ENCODE results near the gene CSF2RB.

CSF2RB gene

GRCh38 chr22:36963302-36963701 lies 49.9 kb downstream of the CSF2RB start:
- Histone ChIP-seq H3K4me3 (ENCODE audit: control insufficient read depth in 1 of 7, extremely low read depth in 1 of 7, insufficient read depth in 4 of 7, low read depth in 2 of 7, low read length in 6 of 7) (no peak overlapping the region), H3K27ac (ENCODE audit: insufficient read depth in 1 of 2, low read depth in 1 of 2, low read length in 2 of 2, poor library complexity in 1 of 2, severe bottlenecking in 2 of 2) (no peak overlapping the region), H3K36me3 (ENCODE audit: control insufficient read depth in 4 of 4, insufficient read depth in 4 of 4, low read length in 3 of 4) (no peaks in the 10 kb centered on the region), H3K4me1 (ENCODE audit: control extremely low read depth in 1 of 4, control insufficient read depth in 4 of 4, insufficient read depth in 4 of 4, low read length in 3 of 4) (peaks cover 0 to 7% (median 0%) of the 10 kb centered on the region in 4 experiments), H3K9me3 (ENCODE audit: control extremely low read depth in 1 of 5, control insufficient read depth in 4 of 5, insufficient read depth in 2 of 5, low read depth in 1 of 5, low read length in 4 of 5) (no peaks in the 10 kb centered on the region), H3K27me3 (replicated peaks in 2 of 5; ENCODE audit: control insufficient read depth in 4 of 5, insufficient read depth in 5 of 5, low read length in 4 of 5) (peaks cover 0 to 15% (median 6%) of the 10 kb centered on the region in 5 experiments)
- 67% methylated on average over 1 of the region's 2 CpGs for WGBS (ENCODE audit: insufficient coverage)
- no peak for DNase-seq
- POLR2A ChIA-PET, result no interaction called here
- CTCF ChIA-PET, result interaction anchor here (1.2 kb wide), 1 partner anchor 14 kb away, joined by 3 read pairs; no protein-coding TSS in a partner anchor

GRCh38 chr22:36964106-36964505 lies 50.7 kb downstream of the CSF2RB start:
- ChIA-PET POLR2A (no interaction called here), CTCF (interaction anchor here (1.2 to 2.2 kb wide), 2 partner anchors 8 to 156 kb away, joined by 3 to 7 read pairs; no protein-coding TSS in a partner anchor)
- Histone ChIP-seq H3K4me3 (ENCODE audit: control insufficient read depth in 1 of 7, extremely low read depth in 1 of 7, insufficient read depth in 4 of 7, low read depth in 2 of 7, low read length in 6 of 7) (no peak overlapping the region), H3K9me3 (ENCODE audit: control extremely low read depth in 1 of 5, control insufficient read depth in 4 of 5, insufficient read depth in 2 of 5, low read depth in 1 of 5, low read length in 4 of 5) (no peaks in the 10 kb centered on the region), H3K4me1 (ENCODE audit: control extremely low read depth in 1 of 4, control insufficient read depth in 4 of 4, insufficient read depth in 4 of 4, low read length in 3 of 4) (peaks cover 0 to 7% (median 0%) of the 10 kb centered on the region in 4 experiments), H3K27ac (ENCODE audit: insufficient read depth in 1 of 2, low read depth in 1 of 2, low read length in 2 of 2, poor library complexity in 1 of 2, severe bottlenecking in 2 of 2) (no peak overlapping the region), H3K27me3 (replicated peaks in 2 of 5; ENCODE audit: control insufficient read depth in 4 of 5, insufficient read depth in 5 of 5, low read length in 4 of 5) (peaks cover 0 to 15% (median 6%) of the 10 kb centered on the region in 5 experiments), H3K36me3 (ENCODE audit: control insufficient read depth in 4 of 4, insufficient read depth in 4 of 4, low read length in 3 of 4) (no peaks in the 10 kb centered on the region)
- DNase-seq, result no peak

- ChIA-PET POLR2A (interaction anchor here (0.5 kb wide), 1 partner anchor 12 kb away, joined by 4 read pairs; no protein-coding TSS in a partner anchor), CTCF (interaction anchor here (0.6 to 4.6 kb wide), 4 partner anchors 10 to 330 kb away, joined by 3 to 29 read pairs (median 5); partner anchors contain the start of genes MPST and TST)
- Histone ChIP-seq H3K4me1 (ENCODE audit: control extremely low read depth in 1 of 4, control insufficient read depth in 4 of 4, insufficient read depth in 4 of 4, low read length in 3 of 4) (peaks cover 0 to 7% (median 0%) of the 10 kb centered on the region in 4 experiments), H3K4me3 (ENCODE audit: control insufficient read depth in 1 of 7, extremely low read depth in 1 of 7, insufficient read depth in 4 of 7, low read depth in 2 of 7, low read length in 6 of 7) (no peak overlapping the region), H3K27me3 (replicated peaks in 2 of 5; ENCODE audit: control insufficient read depth in 4 of 5, insufficient read depth in 5 of 5, low read length in 4 of 5) (peaks cover 0 to 5% (median 0%) of the 10 kb centered on the region in 5 experiments), H3K9me3 (ENCODE audit: control extremely low read depth in 1 of 5, control insufficient read depth in 4 of 5, insufficient read depth in 2 of 5, low read depth in 1 of 5, low read length in 4 of 5) (no peaks in the 10 kb centered on the region), H3K27ac (ENCODE audit: insufficient read depth in 1 of 2, low read depth in 1 of 2, low read length in 2 of 2, poor library complexity in 1 of 2, severe bottlenecking in 2 of 2) (no peak overlapping the region), H3K36me3 (ENCODE audit: control insufficient read depth in 4 of 4, insufficient read depth in 4 of 4, low read length in 3 of 4) (no peaks in the 10 kb centered on the region)
- WGBS (ENCODE audit: insufficient coverage), result 71% methylated on average over 2 of the region's 2 CpGs
- DNase-seq, result no peak
Observed at GRCh38 chr22:36965696-36966095, 52.3 kb downstream of the CSF2RB start.

GRCh38 chr22:36966851-36967540 lies 53.6 kb downstream of the CSF2RB start:
- Histone ChIP-seq H3K36me3 (ENCODE audit: control insufficient read depth in 4 of 4, insufficient read depth in 4 of 4, low read length in 3 of 4) (no peaks in the 10 kb centered on the region), H3K27ac (ENCODE audit: insufficient read depth in 1 of 2, low read depth in 1 of 2, low read length in 2 of 2, poor library complexity in 1 of 2, severe bottlenecking in 2 of 2) (no peak overlapping the region), H3K27me3 (replicated peaks in 2 of 5; ENCODE audit: control insufficient read depth in 4 of 5, insufficient read depth in 5 of 5, low read length in 4 of 5) (no peaks in the 10 kb centered on the region), H3K4me3 (ENCODE audit: control insufficient read depth in 1 of 7, extremely low read depth in 1 of 7, insufficient read depth in 4 of 7, low read depth in 2 of 7, low read length in 6 of 7) (no peak overlapping the region), H3K4me1 (ENCODE audit: control extremely low read depth in 1 of 4, control insufficient read depth in 4 of 4, insufficient read depth in 4 of 4, low read length in 3 of 4) (peaks cover 0 to 7% (median 0%) of the 10 kb centered on the region in 4 experiments), H3K9me3 (ENCODE audit: control extremely low read depth in 1 of 5, control insufficient read depth in 4 of 5, insufficient read depth in 2 of 5, low read depth in 1 of 5, low read length in 4 of 5) (no peaks in the 10 kb centered on the region)
- POLR2A ChIA-PET, result no interaction called here
- no peak for DNase-seq
- CTCF ChIA-PET, result interaction anchor here (4.6 kb wide), 1 partner anchor 10 kb away, joined by 29 read pairs; no protein-coding TSS in a partner anchor
- 94% methylated on average over 8 of the region's 11 CpGs for WGBS (ENCODE audit: insufficient coverage)

GRCh38 chr22:36968249-36968964 lies 55.0 kb downstream of the CSF2RB start:
- CTCF ChIA-PET, result interaction anchor here (0.7 to 4.6 kb wide), 5 partner anchors 9 to 416 kb away, joined by 3 to 29 read pairs (median 3); no protein-coding TSS in a partner anchor
- POLR2A ChIA-PET, result no interaction called here
- Histone ChIP-seq H3K36me3 (ENCODE audit: control insufficient read depth in 4 of 4, insufficient read depth in 4 of 4, low read length in 3 of 4) (no peaks in the 10 kb centered on the region), H3K4me1 (ENCODE audit: control extremely low read depth in 1 of 4, control insufficient read depth in 4 of 4, insufficient read depth in 4 of 4, low read length in 3 of 4) (peaks cover 0 to 7% (median 0%) of the 10 kb centered on the region in 4 experiments), H3K4me3 (ENCODE audit: control insufficient read depth in 1 of 7, extremely low read depth in 1 of 7, insufficient read depth in 4 of 7, low read depth in 2 of 7, low read length in 6 of 7) (no peak overlapping the region), H3K9me3 (ENCODE audit: control extremely low read depth in 1 of 5, control insufficient read depth in 4 of 5, insufficient read depth in 2 of 5, low read depth in 1 of 5, low read length in 4 of 5) (no peaks in the 10 kb centered on the region), H3K27me3 (replicated peaks in 2 of 5; ENCODE audit: control insufficient read depth in 4 of 5, insufficient read depth in 5 of 5, low read length in 4 of 5) (no peaks in the 10 kb centered on the region), H3K27ac (ENCODE audit: insufficient read depth in 1 of 2, low read depth in 1 of 2, low read length in 2 of 2, poor library complexity in 1 of 2, severe bottlenecking in 2 of 2) (no peak overlapping the region)
- WGBS (ENCODE audit: insufficient coverage), result no CpG with 5 or more reads among the region's 5 CpGs
- no peak for DNase-seq

- WGBS (ENCODE audit: insufficient coverage), result 93% methylated on average over 19 of the region's 19 CpGs
Observed at GRCh38 chr22:36971341-36972125, 58.1 kb downstream of the CSF2RB start.

More at GRCh38 chr22:36971341-36972125, 58.1 kb downstream of the CSF2RB start:
- H3K4me3 ChIP-seq (ENCODE audit: control insufficient read depth in 1 of 7, extremely low read depth in 1 of 7, insufficient read depth in 4 of 7, low read depth in 2 of 7, low read length in 6 of 7), result no peak overlapping the region
- H3K4me1 ChIP-seq (ENCODE audit: control extremely low read depth in 1 of 4, control insufficient read depth in 4 of 4, insufficient read depth in 4 of 4, low read length in 3 of 4), result no peaks in the 10 kb centered on the region
- H3K27ac ChIP-seq (ENCODE audit: insufficient read depth in 1 of 2, low read depth in 1 of 2, low read length in 2 of 2, poor library complexity in 1 of 2, severe bottlenecking in 2 of 2), result no peak overlapping the region
- no peaks in the 10 kb centered on the region for H3K36me3 ChIP-seq (ENCODE audit: control insufficient read depth in 4 of 4, insufficient read depth in 4 of 4, low read length in 3 of 4)
- ChIA-PET POLR2A (no interaction called here), CTCF (interaction anchor here (0.7 to 1.7 kb wide), 2 partner anchors 12 to 189 kb away, joined by 3 to 5 read pairs; no protein-coding TSS in a partner anchor)
- no peaks in the 10 kb centered on the region for H3K27me3 ChIP-seq (replicated peaks in 2 of 5; ENCODE audit: control insufficient read depth in 4 of 5, insufficient read depth in 5 of 5, low read length in 4 of 5)
- no peak for DNase-seq
- H3K9me3 ChIP-seq (ENCODE audit: control extremely low read depth in 1 of 5, control insufficient read depth in 4 of 5, insufficient read depth in 2 of 5, low read depth in 1 of 5, low read length in 4 of 5), result no peaks in the 10 kb centered on the region

Measured in common myeloid progenitor, CD34-positive (primary cell).